IMR-90 (cell line): Measurements from ENCODE around the gene FSTL5.

Source experiments
- CTCF ChIP-seq: conservative IDR thresholded peaks from 2 replicates; pipeline ENCODE4 v1.5.1; 2012; ENCODE audit warnings: mild to moderate bottlenecking, low read depth, low read length, improper control_type of control experiment
- RCOR1 ChIP-seq: IDR thresholded peaks from 2 replicates; pipeline ENCODE4 v1.6.1; 2012; ENCODE audit warnings: mild to moderate bottlenecking, low read length, improper control_type of control experiment; ENCODE audit not compliant: insufficient replicate concordance

- TF ChIP-seq RCOR1 (no peak), CTCF (no peak)
Observed at GRCh38 chr4:161704653-161705052, 459.1 kb downstream of the FSTL5 start.
